ENCODE results near the gene TMEM150A. TPM values are rescaled to one million over a fixed set of nuclear protein-coding genes. Genes with fewer than 3 reads are reported as not detected.
A peak's percentile ranks its signal among the peaks of the same experiment; 100 is the strongest.
"Not testable (repeated sequence)": the region's sequence is repeated elsewhere in the genome, so short reads cannot be mapped to it uniquely, and the experiment has no call there.

The TMEM150A gene
- total RNA-seq: 10 to 100 TPM in 1 of 2 donors, 1 to 10 TPM in 1; 10.0 to 10.8 TPM
- long read RNA-seq, transcript TMEM150A-202 (8 exons, 1,518 nt): minor isoform, 6 of 25 reads
- long read RNA-seq, transcript TMEM150A-203 (7 exons, 1,776 nt): major isoform, 8 of 25 reads
- long read RNA-seq, partial matches to known transcripts: 4 of 25 reads
- long read RNA-seq, other reads (novel, unspliced or antisense): 7 of 25 reads

GRCh38 chr2:85602476-85603234 lies at the start of gene TMEM150A:
Gene TMEM150A (minus strand): TSS chr2:85602698. CDS start chr2:85601948, 750 bp downstream.
- ATAC-seq: peak; percentile 91
- peak; percentile 93 to 96 for DNase-seq
- intact Hi-C loops (cut with DNase I, micrococcal nuclease): no loop called here

GRCh38 chr2:85652056-85652455 lies 49.6 kb upstream of the TMEM150A start:
- no peak for DNase-seq
- ATAC-seq: no peak
- intact Hi-C loops (cut with DNase I, micrococcal nuclease): no loop called here

- DNase-seq (no peak), ATAC-seq (no peak)
- intact Hi-C loops (cut with DNase I, micrococcal nuclease): no loop called here
Measured at GRCh38 chr2:85651097-85651496, 48.6 kb upstream of the TMEM150A start.

GRCh38 chr2:85650456-85650855 lies 48.0 kb upstream of the TMEM150A start:
- intact Hi-C loops (cut with DNase I, micrococcal nuclease): no loop called here

GRCh38 chr2:85649201-85650190 lies 47.0 kb upstream of the TMEM150A start:
- intact Hi-C loops (cut with DNase I, micrococcal nuclease): no loop called here
- no peak for ATAC-seq
- no peak for DNase-seq

More at GRCh38 chr2:85650456-85650855, 48.0 kb upstream of the TMEM150A start:
- DNase-seq: no peak
- ATAC-seq: no peak

GRCh38 chr2:85648619-85649018 lies 46.1 kb upstream of the TMEM150A start:
- intact Hi-C loops (cut with DNase I, micrococcal nuclease): no loop called here
- DNase-seq (no peak), ATAC-seq (no peak)

- intact Hi-C loops (cut with DNase I, micrococcal nuclease): no loop called here
- ATAC-seq (no peak), DNase-seq (no peak)
Measured at GRCh38 chr2:85647823-85648526, 45.5 kb upstream of the TMEM150A start.

- intact Hi-C loops (cut with DNase I, micrococcal nuclease): no loop called here
- DNase-seq (no peak), ATAC-seq (no peak)
Measured at GRCh38 chr2:85646166-85646565, 43.7 kb upstream of the TMEM150A start.

- ATAC-seq (no peak), DNase-seq (no peak)
- intact Hi-C loops (cut with DNase I, micrococcal nuclease): no loop called here
Measured at GRCh38 chr2:85644909-85645308, 42.4 kb upstream of the TMEM150A start.

GRCh38 chr2:85642725-85643124 lies 40.2 kb upstream of the TMEM150A start:
- ATAC-seq (no peak), DNase-seq (no peak)
- intact Hi-C loops (cut with DNase I, micrococcal nuclease): no loop called here

GRCh38 chr2:85635636-85636035 lies 33.1 kb upstream of the TMEM150A start:
- intact Hi-C loops (cut with DNase I, micrococcal nuclease): no loop called here
- DNase-seq: no peak
- no peak for ATAC-seq

- ATAC-seq: no peak
- no peak for DNase-seq
- intact Hi-C loops (cut with DNase I, micrococcal nuclease): no loop called here
Measured at GRCh38 chr2:85635011-85635410, 32.5 kb upstream of the TMEM150A start.

GRCh38 chr2:85631316-85631715 lies 28.8 kb upstream of the TMEM150A start:
- DNase-seq (no peak), ATAC-seq (no peak)
- intact Hi-C loops (cut with DNase I, micrococcal nuclease): no loop called here

GRCh38 chr2:85628658-85629057 lies 26.2 kb upstream of the TMEM150A start:
- intact Hi-C loops (cut with DNase I, micrococcal nuclease): no loop called here
- no peak for ATAC-seq

GRCh38 chr2:85623991-85624390 lies 21.5 kb upstream of the TMEM150A start:
- DNase-seq: no peak
- intact Hi-C loops (cut with DNase I, micrococcal nuclease): no loop called here
- no peak for ATAC-seq

More at GRCh38 chr2:85628658-85629057, 26.2 kb upstream of the TMEM150A start:
- no peak for DNase-seq

- DNase-seq (no peak), ATAC-seq (peak; percentile 73)
- intact Hi-C loops (cut with DNase I, micrococcal nuclease): no loop called here
Measured at GRCh38 chr2:85621338-85621737, 18.8 kb upstream of the TMEM150A start.

- intact Hi-C loops (cut with DNase I, micrococcal nuclease): no loop called here
- DNase-seq (no peak), ATAC-seq (peak; percentile 37)
Measured at GRCh38 chr2:85619617-85620016, 17.1 kb upstream of the TMEM150A start.

GRCh38 chr2:85617723-85618122 lies 15.2 kb upstream of the TMEM150A start:
- ATAC-seq; intact Hi-C loops (cut with DNase I, micrococcal nuclease); DNase-seq: not testable (repeated sequence)

- intact Hi-C loops (cut with DNase I, micrococcal nuclease): no loop called here
- DNase-seq (no peak), ATAC-seq (no peak)
Measured at GRCh38 chr2:85615413-85615728, 12.9 kb upstream of the TMEM150A start.
